Lower lobe of right lung (tissue), 2 donors: ENCODE measurements around the gene MGRN1. TPM values are rescaled to one million over a fixed set of nuclear protein-coding genes. Genes with fewer than 3 reads are reported as not detected.

ENCODE experiments used
- ATAC-seq, 2 donors: fragments of 200-7000 bp; cut with Tn5 transposase; one replicate each; pipeline ENCODE4 v1.9.1; 2020 to 2022; ENCODE audit warnings: mild to moderate bottlenecking in 2 of 2, moderate library complexity in 2 of 2
- DNase-seq: peaks from one replicate; pipeline ENCODE4 v3.0.0-alpha.2; 2020
- H3K27ac ChIP-seq: fragments of 200-600 bp; one replicate; pipeline ENCODE4 v1.8.0; 2022
- H3K27me3 ChIP-seq: fragments of 200-600 bp; one replicate; pipeline ENCODE4 v1.8.0; 2022; ENCODE audit warnings: low read depth
- H3K36me3 ChIP-seq: fragments of 200-600 bp; one replicate; pipeline ENCODE4 v1.8.0; 2022; ENCODE audit warnings: mild to moderate bottlenecking
- H3K4me1 ChIP-seq: fragments of 200-600 bp; one replicate; pipeline ENCODE4 v1.8.0; 2022
- H3K4me3 ChIP-seq: fragments of 200-600 bp; one replicate; pipeline ENCODE4 v1.8.0; 2022; ENCODE audit warnings: mild to moderate bottlenecking
- H3K9me3 ChIP-seq: fragments of 200-600 bp; one replicate; pipeline ENCODE4 v1.8.0; 2022
- CTCF ChIP-seq: fragments of 200-600 bp; IDR thresholded peaks from one replicate; pipeline ENCODE4 v1.8.0; 2022; ENCODE audit warnings: antibody characterized with exemption, mild to moderate bottlenecking
- intact Hi-C: fragments of 100-400 bp; cut with DNase I; formaldehyde crosslinking; loops from one replicate; pipeline ENCODE4 v1.11.0; 2022
- total RNA-seq: library from RNA; stranded (reverse); fragmentation: NEBNext Ultra II Directional; extraction: Animal tissue kit (Norgen Biotek cat#: 25700); gene quantifications from one replicate; pipeline ENCODE4 v1.2.1, GENCODE V29; 2021
- donor health status: DM: no; HTN: yes; CAD: no; lungs with severe emphysema.

Gene MGRN1
- total RNA-seq, 1 donor from 2014 or later = 75.7 TPM

GRCh38 chr16:4604401-4604800, 20.2 kb upstream of the MGRN1 start:
- Histone ChIP-seq H3K36me3 (peaks cover 21% of the 10 kb centered on the region), H3K4me1 (peaks cover 6% of the 10 kb centered on the region), H3K9me3 (no peaks in the 10 kb centered on the region), H3K27ac (no peak overlapping the region), H3K4me3 (no peak overlapping the region), H3K27me3 (peaks cover 3% of the 10 kb centered on the region)
- no peak for ATAC-seq
- no peak for TF ChIP-seq CTCF
- intact Hi-C loops = no loop called here
- no peak for DNase-seq

- no peak for TF ChIP-seq CTCF
- DNase-seq (no peak), ATAC-seq (no peak)
- Histone ChIP-seq H3K36me3 (peaks cover 30% of the 10 kb centered on the region), H3K4me3 (no peak overlapping the region), H3K27ac (no peak overlapping the region), H3K27me3 (peaks cover 3% of the 10 kb centered on the region), H3K9me3 (no peaks in the 10 kb centered on the region), H3K4me1 (peaks cover 5% of the 10 kb centered on the region)
- intact Hi-C loops = no loop called here
Measured at GRCh38 chr16:4606354-4606753, 18.3 kb upstream of the MGRN1 start.

GRCh38 chr16:4607841-4608703, 16.6 kb upstream of the MGRN1 start:
- H3K4me1 ChIP-seq = peaks cover 20% of the 10 kb centered on the region
- H3K27me3 ChIP-seq = no peaks in the 10 kb centered on the region
- no peak overlapping the region for H3K4me3 ChIP-seq
- no peak for ATAC-seq
- peaks cover 30% of the 10 kb centered on the region for H3K36me3 ChIP-seq
- no peak for TF ChIP-seq CTCF
- no peak for DNase-seq
- H3K27ac ChIP-seq = no peak overlapping the region
- intact Hi-C loops = no loop called here
- H3K9me3 ChIP-seq = no peaks in the 10 kb centered on the region

GRCh38 chr16:4608704-4608980, 16.0 kb upstream of the MGRN1 start:
- H3K4me1 ChIP-seq = peaks cover 26% of the 10 kb centered on the region
- DNase-seq (no peak), ATAC-seq (no peak)
- no peak overlapping the region for H3K27ac ChIP-seq
- peaks cover 30% of the 10 kb centered on the region for H3K36me3 ChIP-seq
- no peak overlapping the region for H3K4me3 ChIP-seq
- H3K27me3 ChIP-seq = no peaks in the 10 kb centered on the region
- intact Hi-C loops = no loop called here
- no peaks in the 10 kb centered on the region for H3K9me3 ChIP-seq
- no peak for TF ChIP-seq CTCF

GRCh38 chr16:4609200-4610010, 15.2 kb upstream of the MGRN1 start:
- DNase-seq = no peak

More at GRCh38 chr16:4609200-4610010, 15.2 kb upstream of the MGRN1 start:
- TF ChIP-seq CTCF = no peak
- H3K27ac ChIP-seq = no peak overlapping the region
- H3K27me3 ChIP-seq = no peaks in the 10 kb centered on the region
- peaks cover 30% of the 10 kb centered on the region for H3K36me3 ChIP-seq
- ATAC-seq = no peak
- no peak overlapping the region for H3K4me3 ChIP-seq
- H3K4me1 ChIP-seq = peaks cover 28% of the 10 kb centered on the region
- H3K9me3 ChIP-seq = no peaks in the 10 kb centered on the region
- intact Hi-C loops = no loop called here
